Tibial artery (tissue), 4 donors: Measurements from ENCODE around the gene CKAP2.

ENCODE experiments used
- DNase-seq, 2 donors: peaks; one replicate each; pipeline ENCODE4 v3.0.0-alpha.2; 2019
- H3K27ac ChIP-seq, 2 donors: fragments of 200-600 bp; sonication (generic) in 1 of 2; 1 replicate in 1 of 2; 2 replicates in 1 of 2; pipeline ENCODE4 v1.5.1; 2018 to 2019; ENCODE audit warnings: mild to moderate bottlenecking in 1 of 2
- H3K27me3 ChIP-seq, 2 donors: fragments of 200-600 bp; sonication (generic) in 1 of 2; one replicate each; pipeline versions ENCODE4 v1.5.1 to v1.6.0; 2016 to 2019
- H3K36me3 ChIP-seq, 3 donors: fragments of 200-600 bp; sonication (generic) in 2 of 3; one replicate each; pipeline ENCODE4 v1.5.1; 2016 to 2019; ENCODE audit warnings: mild to moderate bottlenecking in 2 of 3
- H3K4me1 ChIP-seq, 4 donors: fragments of 200-600 bp; sonication (generic) in 2 of 4; 1 replicate in 3 of 4; 2 replicates in 1 of 4; pipeline ENCODE4 v1.5.1; 2016 to 2019
- H3K4me3 ChIP-seq, 2 donors: fragments of 200-600 bp; sonication (generic) in 1 of 2; 1 replicate in 1 of 2; 2 replicates in 1 of 2; pipeline ENCODE4 v1.5.1; 2018 to 2019; ENCODE audit warnings: mild to moderate bottlenecking in 2 of 2
- H3K9me3 ChIP-seq, 3 donors: fragments of 200-600 bp; sonication (generic) in 1 of 3; one replicate each; pipeline ENCODE4 v1.5.1; 2016 to 2019
- intact Hi-C: fragments of 100-400 bp; cut with DNase I; formaldehyde crosslinking; loops from one replicate; pipeline ENCODE4 v1.15.0; 2023; ENCODE audit warnings: low total_unique reads
- TF ChIP-seq, protein P1 (sequence below), 2 experiments: fragments of 200-600 bp in 1 of 2; fragments of 450-650 bp in 1 of 2; IDR thresholded peaks; one replicate each; pipeline ENCODE4 v1.5.1; 2017 to 2019; ENCODE audit warnings: antibody characterized with exemption in 2 of 2, mild to moderate bottlenecking in 1 of 2, moderate library complexity in 1 of 2

Gene CKAP2

DNA sequence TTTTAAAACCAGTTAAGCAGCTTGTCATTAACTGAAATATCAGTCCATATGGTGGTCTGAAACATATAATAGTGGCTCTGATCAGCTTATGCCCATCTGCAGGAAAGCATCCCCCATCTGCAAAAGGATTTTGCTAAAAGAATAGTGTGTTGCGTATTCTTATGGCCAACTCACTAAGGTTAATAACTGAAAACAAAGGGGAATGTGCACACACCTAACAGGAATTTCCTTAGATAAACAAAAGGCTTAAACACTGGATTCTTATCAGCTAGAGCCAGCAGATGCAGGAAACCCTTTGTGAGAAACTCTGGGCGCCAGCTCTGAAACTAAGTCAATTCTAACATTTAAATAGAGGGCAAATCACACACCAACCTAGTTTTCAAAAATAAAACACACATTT is 27.0 kb upstream of the CKAP2 start:
- intact Hi-C loops: no loop called here
- no peaks in the 10 kb centered on the region for H3K27me3 ChIP-seq
- DNase-seq: no peak
- peaks cover 61 to 86% (median 64%) of the 10 kb centered on the region in 3 donors for H3K36me3 ChIP-seq
- H3K4me1 ChIP-seq: no peaks in the 10 kb centered on the region
- TF ChIP-seq, protein P1, sequence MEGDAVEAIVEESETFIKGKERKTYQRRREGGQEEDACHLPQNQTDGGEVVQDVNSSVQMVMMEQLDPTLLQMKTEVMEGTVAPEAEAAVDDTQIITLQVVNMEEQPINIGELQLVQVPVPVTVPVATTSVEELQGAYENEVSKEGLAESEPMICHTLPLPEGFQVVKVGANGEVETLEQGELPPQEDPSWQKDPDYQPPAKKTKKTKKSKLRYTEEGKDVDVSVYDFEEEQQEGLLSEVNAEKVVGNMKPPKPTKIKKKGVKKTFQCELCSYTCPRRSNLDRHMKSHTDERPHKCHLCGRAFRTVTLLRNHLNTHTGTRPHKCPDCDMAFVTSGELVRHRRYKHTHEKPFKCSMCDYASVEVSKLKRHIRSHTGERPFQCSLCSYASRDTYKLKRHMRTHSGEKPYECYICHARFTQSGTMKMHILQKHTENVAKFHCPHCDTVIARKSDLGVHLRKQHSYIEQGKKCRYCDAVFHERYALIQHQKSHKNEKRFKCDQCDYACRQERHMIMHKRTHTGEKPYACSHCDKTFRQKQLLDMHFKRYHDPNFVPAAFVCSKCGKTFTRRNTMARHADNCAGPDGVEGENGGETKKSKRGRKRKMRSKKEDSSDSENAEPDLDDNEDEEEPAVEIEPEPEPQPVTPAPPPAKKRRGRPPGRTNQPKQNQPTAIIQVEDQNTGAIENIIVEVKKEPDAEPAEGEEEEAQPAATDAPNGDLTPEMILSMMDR (IDR thresholded peaks at IDR 0.05): no peak
- no peak overlapping the region for H3K4me3 ChIP-seq
- no peak overlapping the region for H3K27ac ChIP-seq
- H3K9me3 ChIP-seq: no peaks in the 10 kb centered on the region

DNA sequence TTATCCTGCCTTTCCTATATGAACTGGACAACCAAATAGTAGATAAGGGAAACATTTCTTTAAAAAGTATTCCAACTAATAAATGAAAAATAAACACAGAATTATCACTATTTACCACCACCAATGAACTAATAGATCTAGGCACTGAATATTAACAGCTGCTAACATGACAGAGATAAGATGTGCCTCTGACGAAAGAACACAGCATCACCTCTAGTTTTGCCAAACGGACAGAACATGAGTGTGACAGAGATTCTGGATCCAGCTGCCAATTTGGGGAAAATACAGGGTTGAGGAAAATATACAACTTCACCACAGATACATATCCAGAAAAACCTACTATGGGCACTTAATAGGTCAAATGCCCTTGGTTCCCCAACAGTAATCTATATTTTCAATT is 22.8 kb upstream of the CKAP2 start:
- intact Hi-C loops: no loop called here
- H3K27me3 ChIP-seq: no peaks in the 10 kb centered on the region
- H3K9me3 ChIP-seq: no peaks in the 10 kb centered on the region
- no peak overlapping the region for H3K4me3 ChIP-seq
- no peak for DNase-seq
- no peaks in the 10 kb centered on the region for H3K4me1 ChIP-seq
- TF ChIP-seq, protein P1 (IDR thresholded peaks at IDR 0.05): no peak
- H3K27ac ChIP-seq: no peak overlapping the region
- peaks cover 40 to 76% (median 53%) of the 10 kb centered on the region in 3 donors for H3K36me3 ChIP-seq

DNA sequence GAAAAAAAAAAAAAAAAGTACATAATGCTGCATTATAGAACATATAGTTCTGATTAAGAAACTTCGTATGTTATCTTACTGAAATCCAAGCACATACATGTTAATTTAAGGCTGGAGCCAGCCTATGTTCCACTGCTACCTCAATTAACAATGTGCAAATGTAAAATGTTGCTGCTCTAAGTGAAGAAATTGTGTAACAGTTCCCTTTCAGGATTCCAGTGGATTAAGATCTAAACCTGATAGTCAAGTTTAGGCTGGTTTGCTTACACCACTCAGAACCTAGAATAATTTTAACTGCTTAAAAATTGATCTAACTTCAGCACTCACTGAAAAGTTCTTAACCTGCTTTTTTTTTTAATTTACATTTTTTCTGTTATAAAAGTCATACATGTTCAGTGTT is 9.0 kb upstream of the CKAP2 start:
- Histone ChIP-seq H3K27me3 (no peaks in the 10 kb centered on the region), H3K4me3 (no peak overlapping the region), H3K36me3 (peaks cover 3 to 15% (median 11%) of the 10 kb centered on the region in 3 donors), H3K9me3 (no peaks in the 10 kb centered on the region), H3K4me1 (peaks cover 0 to 29% (median 17%) of the 10 kb centered on the region in 4 donors), H3K27ac (no peak overlapping the region)
- TF ChIP-seq, protein P1 (IDR thresholded peaks at IDR 0.05): no peak
- no peak for DNase-seq
- intact Hi-C loops: no loop called here

DNA sequence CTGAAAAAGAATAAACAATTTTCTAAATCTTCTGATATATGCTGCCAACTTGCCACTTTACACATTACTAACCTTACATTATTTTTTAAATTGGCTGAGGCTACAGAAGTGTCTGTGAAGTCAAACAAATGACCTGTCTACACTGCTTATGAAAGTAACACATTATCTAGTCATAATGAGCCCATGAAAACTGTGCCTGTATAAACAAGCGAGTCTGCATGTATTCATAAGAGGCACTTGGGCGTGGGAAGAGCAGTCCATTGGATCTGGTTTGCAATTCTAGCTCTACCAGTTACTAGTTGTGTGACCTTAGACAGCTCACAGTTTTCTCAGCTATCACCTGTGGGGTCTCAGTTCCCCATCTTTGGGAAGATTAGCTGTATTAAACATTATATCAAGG is 7.9 kb upstream of the CKAP2 start:
- H3K4me3 ChIP-seq: no peak overlapping the region
- no peak for DNase-seq
- peaks cover 0 to 6% (median under 1%) of the 10 kb centered on the region in 3 donors for H3K36me3 ChIP-seq
- intact Hi-C loops: no loop called here
- peaks cover 0 to 29% (median 17%) of the 10 kb centered on the region in 4 donors for H3K4me1 ChIP-seq
- H3K27me3 ChIP-seq: no peaks in the 10 kb centered on the region
- TF ChIP-seq, protein P1 (IDR thresholded peaks at IDR 0.05): no peak
- no peak overlapping the region for H3K27ac ChIP-seq
- no peaks in the 10 kb centered on the region for H3K9me3 ChIP-seq

DNA sequence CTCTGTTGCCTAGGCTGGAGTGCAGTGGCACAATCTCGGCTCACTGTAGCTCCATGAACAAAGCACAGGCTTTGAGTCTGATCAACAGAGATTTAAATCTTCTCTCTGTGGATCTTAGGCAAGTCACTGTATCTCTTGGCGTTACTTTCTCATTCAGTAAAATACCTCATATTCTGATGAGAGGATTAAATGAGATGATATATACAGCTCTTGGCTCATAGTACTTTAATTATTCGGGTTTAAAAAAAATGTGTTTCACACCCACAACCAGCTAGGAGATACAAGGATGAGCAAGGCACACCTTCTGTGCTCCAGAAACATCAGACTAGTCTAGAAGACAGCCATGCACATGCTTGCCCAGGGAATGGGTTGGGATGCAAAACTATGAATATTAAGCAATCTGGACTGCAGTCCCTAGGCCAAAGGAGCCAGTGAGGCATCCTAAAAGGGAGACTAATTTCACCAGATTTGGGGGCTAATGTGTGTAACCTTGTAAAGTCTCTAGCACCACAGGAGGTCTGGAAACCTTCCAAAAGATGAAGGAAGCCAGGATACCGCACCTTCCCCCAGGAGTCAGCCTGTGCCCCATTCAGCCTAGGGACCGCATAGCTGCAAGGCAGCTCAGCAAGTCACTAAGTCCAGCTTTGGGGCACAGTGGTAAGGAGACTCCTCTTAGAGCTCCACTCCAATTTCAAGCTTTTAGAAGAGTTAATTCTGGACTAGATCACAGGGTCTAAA is 7.3 kb upstream of the CKAP2 start:
- H3K27ac ChIP-seq: no peak overlapping the region
- peaks cover 0 to 6% (median 0%) of the 10 kb centered on the region in 3 donors for H3K36me3 ChIP-seq
- H3K4me1 ChIP-seq: peaks cover 0 to 29% (median 17%) of the 10 kb centered on the region in 4 donors
- H3K4me3 ChIP-seq: no peak overlapping the region
- no peaks in the 10 kb centered on the region for H3K27me3 ChIP-seq
- intact Hi-C loops: no loop called here
- no peaks in the 10 kb centered on the region for H3K9me3 ChIP-seq
- DNase-seq: no peak
- TF ChIP-seq, protein P1 (IDR thresholded peaks at IDR 0.05): no peak
